IMR-90 (cell line): ENCODE measurements around the gene PTGR2. TPM values are rescaled to one million over a fixed set of nuclear protein-coding genes. Genes with fewer than 3 reads are reported as not detected.

Experiments used
- ATAC-seq: fragments of 200-7000 bp; cut with Tn5 transposase; 2 replicates; pipeline ENCODE4 v1.9.1; 2020; ENCODE audit warnings: low read depth, mild to moderate bottlenecking, moderate library complexity
- BruUV-seq: library from RNA; stranded (reverse); fragments of 400-500 nt; replicated peaks from 2 replicates; lab custom pipeline; 2021; lab: Mats Ljungman, UMichigan
- CTCF ChIA-PET: fragments of 300-600 bp; formaldehyde crosslinking; extraction: SDS; loops from one replicate; lab custom pipeline; 2021; ENCODE audit warnings: antibody characterized with exemption; lab: Yijun Ruan, JAX
- POLR2A ChIA-PET: fragments of 300-600 bp; sonication (Branson Sonifier 250); formaldehyde crosslinking; loops from one replicate; lab custom pipeline; 2022; ENCODE audit warnings: antibody characterized with exemption; ENCODE audit not compliant: unreplicated experiment; lab: Charles Lee
- DNase-seq: peaks from one replicate; pipeline ENCODE4 v3.0.0; 2013
- H2AFZ ChIP-seq: replicated peaks from 2 replicates; pipeline ENCODE3; 2013; ENCODE audit warnings: low read length, mild to moderate bottlenecking; ENCODE audit not compliant: poor library complexity
- H2AK5ac ChIP-seq: 2 replicates; pipeline ENCODE4 v1.6.1; 2013; ENCODE audit warnings: low read depth, low read length, inconsistent platforms
- H2AK9ac ChIP-seq: replicated peaks from 2 replicates; pipeline ENCODE3; 2013; ENCODE audit warnings: mild to moderate bottlenecking, low read depth, low read length, moderate library complexity; ENCODE audit not compliant: poor library complexity
- H2BK120ac ChIP-seq: 2 replicates; pipeline ENCODE4 v1.6.1; 2013; ENCODE audit warnings: low read depth, low read length, inconsistent platforms
- H2BK15ac ChIP-seq: 3 replicates; pipeline ENCODE4 v1.6.1; 2013; ENCODE audit warnings: low read depth, low read length, inconsistent platforms
- H2BK20ac ChIP-seq: 2 replicates; pipeline ENCODE4 v1.6.1; 2013; ENCODE audit warnings: low read depth, mild to moderate bottlenecking, inconsistent platforms, low read length, moderate library complexity
- H2BK5ac ChIP-seq: 2 replicates; pipeline ENCODE4 v1.6.1; 2013; ENCODE audit warnings: mild to moderate bottlenecking, low read depth, low read length, inconsistent platforms; ENCODE audit not compliant: poor library complexity, severe bottlenecking
- H3K14ac ChIP-seq: replicated peaks from 2 replicates; pipeline ENCODE4 v1.6.1; 2013; ENCODE audit warnings: low read depth, low read length, inconsistent platforms
- H3K18ac ChIP-seq: 2 replicates; pipeline ENCODE4 v1.6.1; 2013; ENCODE audit warnings: low read depth, low read length, control low read depth
- H3K23ac ChIP-seq: 2 replicates; pipeline ENCODE4 v1.6.1; 2013; ENCODE audit warnings: low read depth, low read length, inconsistent platforms
- H3K27ac ChIP-seq: 2 replicates; pipeline ENCODE4 v1.5.1; 2013; ENCODE audit warnings: mild to moderate bottlenecking, control low read depth, low read length; ENCODE audit not compliant: insufficient read depth
- H3K27me3 ChIP-seq: 2 replicates; pipeline ENCODE4 v1.6.1; 2013; ENCODE audit warnings: low read length; ENCODE audit not compliant: control insufficient read depth, insufficient read depth
- H3K36me3 ChIP-seq: 2 replicates; pipeline ENCODE4 v1.6.1; 2013; ENCODE audit warnings: low read length, mixed read lengths; ENCODE audit not compliant: control insufficient read depth, insufficient read depth
- H3K4ac ChIP-seq: 2 replicates; pipeline ENCODE4 v1.6.1; 2013; ENCODE audit warnings: low read depth, low read length, inconsistent platforms
- H3K4me1 ChIP-seq: 2 replicates; pipeline ENCODE4 v1.6.1; 2013; ENCODE audit warnings: low read length, mixed read lengths; ENCODE audit not compliant: control insufficient read depth, insufficient read depth
- H3K4me2 ChIP-seq: 2 replicates; pipeline ENCODE4 v1.6.1; 2013; ENCODE audit warnings: low read depth, mild to moderate bottlenecking, control low read depth, low read length, moderate library complexity
- H3K4me3 ChIP-seq: 2 replicates; pipeline ENCODE4 v1.5.1; 2013; ENCODE audit warnings: low read depth, mild to moderate bottlenecking, control low read depth, low read length, moderate library complexity; ENCODE audit not compliant: insufficient read depth
- H3K56ac ChIP-seq: 2 replicates; pipeline ENCODE4 v1.6.1; 2013; ENCODE audit warnings: low read length, inconsistent platforms; ENCODE audit not compliant: insufficient read depth; ENCODE audit errors: extremely low read depth
- H3K79me1 ChIP-seq, 2 experiments: 2 replicates each; pipeline ENCODE4 v1.6.1; 2013; ENCODE audit warnings: low read length in 2 of 2, inconsistent platforms in 1 of 2, low read depth in 1 of 2
- H3K9ac ChIP-seq: 2 replicates; pipeline ENCODE4 v1.6.1; 2013; ENCODE audit warnings: low read depth, low read length, control low read depth
- H3K9me1 ChIP-seq: 2 replicates; pipeline ENCODE4 v1.6.1; 2013; ENCODE audit warnings: low read length, inconsistent platforms; ENCODE audit not compliant: insufficient read depth
- H3K9me3 ChIP-seq: 2 replicates; pipeline ENCODE4 v1.6.1; 2013; ENCODE audit warnings: low read length; ENCODE audit not compliant: control insufficient read depth, insufficient read depth
- H4K20me1 ChIP-seq: 2 replicates; pipeline ENCODE4 v1.6.1; 2013; ENCODE audit warnings: low read length, inconsistent platforms; ENCODE audit not compliant: insufficient read depth
- H4K5ac ChIP-seq: 2 replicates; pipeline ENCODE4 v1.6.1; 2013; ENCODE audit warnings: mild to moderate bottlenecking, low read depth, low read length, control low read depth
- H4K8ac ChIP-seq, 2 experiments: 2 replicates each; pipeline ENCODE4 v1.6.1; 2013; ENCODE audit warnings: low read depth in 2 of 2, low read length in 2 of 2, control low read depth in 1 of 2, inconsistent platforms in 1 of 2
- H4K91ac ChIP-seq: 2 replicates; pipeline ENCODE4 v1.6.1; 2013; ENCODE audit warnings: low read depth, low read length, inconsistent platforms; ENCODE audit not compliant: insufficient read depth
- BHLHE40 ChIP-seq: fragments of 150-350 bp; IDR thresholded peaks from 2 replicates; pipeline ENCODE4 v1.6.1; 2016; ENCODE audit warnings: mild to moderate bottlenecking, low read depth, low read length
- CEBPB ChIP-seq: IDR thresholded peaks from 2 replicates; pipeline ENCODE4 v1.6.1; 2012; ENCODE audit warnings: low read depth, low read length, improper control_type of control experiment
- CHD1 ChIP-seq: IDR thresholded peaks from 2 replicates; pipeline ENCODE4 v1.6.1; 2012; ENCODE audit warnings: low read depth, low read length, improper control_type of control experiment
- CTCF ChIP-seq: conservative IDR thresholded peaks from 2 replicates; pipeline ENCODE4 v1.5.1; 2012; ENCODE audit warnings: mild to moderate bottlenecking, low read depth, low read length, improper control_type of control experiment
- MAFK ChIP-seq: IDR thresholded peaks from 2 replicates; pipeline ENCODE4 v1.6.1; 2012; ENCODE audit warnings: low read depth, low read length, improper control_type of control experiment
- MAZ ChIP-seq: IDR thresholded peaks from 2 replicates; pipeline ENCODE4 v1.6.1; 2012; ENCODE audit warnings: low read depth, mild to moderate bottlenecking, low read length, improper control_type of control experiment, moderate library complexity, borderline replicate concordance
- MXI1 ChIP-seq: IDR thresholded peaks from 2 replicates; pipeline ENCODE4 v1.6.1; 2012; ENCODE audit warnings: low read depth, mild to moderate bottlenecking, low read length, moderate library complexity, borderline replicate concordance
- NFE2L2 ChIP-seq: fragments of 150-350 bp; IDR thresholded peaks from 2 replicates; pipeline ENCODE4 v1.6.1; 2016; ENCODE audit warnings: low read depth, mild to moderate bottlenecking, low read length
- POLR2A ChIP-seq: IDR thresholded peaks from 2 replicates; pipeline ENCODE4 v1.6.1; 2012; ENCODE audit warnings: mild to moderate bottlenecking, low read depth, low read length
- RAD21 ChIP-seq: IDR thresholded peaks from 2 replicates; pipeline ENCODE4 v1.6.1; 2012; ENCODE audit warnings: low read length, improper control_type of control experiment
- RCOR1 ChIP-seq: IDR thresholded peaks from 2 replicates; pipeline ENCODE4 v1.6.1; 2012; ENCODE audit warnings: mild to moderate bottlenecking, low read length, improper control_type of control experiment; ENCODE audit not compliant: insufficient replicate concordance
- SMC3 ChIP-seq: fragments of 150-350 bp; IDR thresholded peaks from 2 replicates; pipeline ENCODE4 v1.6.1; 2016; ENCODE audit warnings: low read depth, mild to moderate bottlenecking, antibody characterized with exemption, low read length, moderate library complexity
- WGBS, 2 experiments: methylation state at CpG; one replicate each; pipeline versions ENCODE4 v1.1.5 to v1.1.7; 2013; ENCODE audit warnings: missing lambda C conversion rate in 2 of 2; ENCODE audit not compliant: insufficient read length in 1 of 2; ENCODE audit errors: extremely low coverage in 2 of 2; 5-methylcytosine and 5-hydroxymethylcytosine counted together
- dilution Hi-C: fragments of 300-500 bp; cut with HindIII; formaldehyde crosslinking; loops from one replicate; pipeline ENCODE4 v1.14.3; 2018; ENCODE audit warnings: low sequenced_read_pairs; ENCODE audit not compliant: unreplicated experiment
- in situ Hi-C: fragments of 300-500 bp; cut with MboI; formaldehyde crosslinking; loops from 3 replicates; pipeline ENCODE4 v1.14.3; 2019; ENCODE audit warnings: low sequenced_read_pairs, inconsistent platforms, mixed read lengths
- intact Hi-C: fragments of 100-400 bp; cut with micrococcal nuclease; formaldehyde crosslinking; loops from 2 replicates; pipeline ENCODE4 v1.10.0; 2022
- polyA plus RNA-seq, 3 experiments: library from polyadenylated mRNA; depleted of rRNA; stranded (reverse); fragments of >200 nt; gene quantifications; 2 replicates each; pipeline ENCODE4 v1.2.3, GENCODE V29; 2012; ENCODE audit warnings: low replicate concordance in 1 of 3
- total RNA-seq: library from RNA; depleted of rRNA; stranded (reverse); fragments of >200 nt; gene quantifications from 2 replicates; pipeline ENCODE4 v1.2.3, GENCODE V29; 2012

Gene PTGR2
- total and polyA plus RNA-seq, 2 of the 4 experiments (the other 2 are of a cell fraction), result 1.3 to 3.2 TPM

GRCh38 chr14:73870525-73871235 is 19.0 kb downstream of the PTGR2 start:
- no CpG with 5 or more reads among the region's 2 CpGs for WGBS, 2 experiments
- Histone ChIP-seq H3K56ac (no peak overlapping the region), H3K23ac (no peak overlapping the region), H3K27ac (no peak overlapping the region), H2BK5ac (no peak overlapping the region), H2AK5ac (no peak overlapping the region), H3K4me3 (no peak overlapping the region), H3K36me3 (no peaks in the 10 kb centered on the region; the same call in 1 of the 2 replicates), H2BK120ac (no peak overlapping the region), H3K27me3 (no peaks in the 10 kb centered on the region), H3K9me1 (0 out of 2 replicates have a peak, but pooled peaks cover 2% of the 10 kb centered on the region), H3K4ac (no peak overlapping the region), H3K79me1 (no peaks in the 10 kb centered on the region), H2BK20ac (no peak overlapping the region), H2BK15ac (no peak overlapping the region), H2AK9ac (no peak overlapping the region), H3K9ac (no peak overlapping the region), H4K8ac (no peak overlapping the region), H3K9me3 (no peaks in the 10 kb centered on the region), H3K18ac (no peak overlapping the region), H3K14ac (no peak overlapping the region), H3K4me1 (peaks cover 2% of the 10 kb centered on the region; the same call in 1 of the 2 replicates), H4K91ac (no peak overlapping the region), H3K4me2 (no peak overlapping the region), H4K20me1 (no peaks in the 10 kb centered on the region), H4K5ac (no peak overlapping the region), H2AFZ (no peak overlapping the region)
- dilution Hi-C loops (no loop called here), intact Hi-C loops (no loop called here), in situ Hi-C loops (no loop called here)
- ChIA-PET CTCF (interaction anchor here (0.5 kb wide), 1 partner anchor 10 kb away, joined by 4 read pairs; no protein-coding TSS in a partner anchor), POLR2A (no interaction called here)
- ATAC-seq, result no peak
- BruUV-seq, result no TSS peak
- no peak for DNase-seq
- TF ChIP-seq MAFK, result no peak
- TF ChIP-seq POLR2A, result no peak
- no peak for TF ChIP-seq BHLHE40
- no peak for TF ChIP-seq CHD1
- TF ChIP-seq RAD21, result no peak
- no peak for TF ChIP-seq CEBPB
- no peak for TF ChIP-seq NFE2L2
- TF ChIP-seq MXI1, result no peak
- no peak for TF ChIP-seq MAZ
- no peak for TF ChIP-seq CTCF
- TF ChIP-seq RCOR1, result no peak
- no peak for TF ChIP-seq SMC3
